SK-N-MC (cell line): ENCODE measurements around the gene HGD.
A peak's percentile ranks its signal among the peaks of the same experiment; 100 is the strongest.

Source experiments
- DNase-seq: peaks from one replicate; pipeline ENCODE4 v3.0.0-alpha.2; 2011; ENCODE audit warnings: low read depth, low spot score
- H3K27ac ChIP-seq: fragments of 200-600 bp; sonication (generic); 2 replicates; pipeline ENCODE4 v1.5.1; 2016; ENCODE audit warnings: mixed run types
- H3K36me3 ChIP-seq: fragments of 200-600 bp; sonication (generic); 2 replicates; pipeline ENCODE4 v1.6.1; 2017; ENCODE audit warnings: antibody characterized with exemption, low read length, mixed read lengths; ENCODE audit not compliant: insufficient read depth
- H3K4me3 ChIP-seq: fragments of 200-600 bp; sonication (generic); 2 replicates; pipeline ENCODE4 v1.5.1; 2016
- H3K9ac ChIP-seq: fragments of 200-600 bp; sonication (generic); 2 replicates; pipeline ENCODE4 v1.8.0; 2017; ENCODE audit warnings: mixed run types, mixed read lengths; ENCODE audit not compliant: insufficient read length
- H3K9me3 ChIP-seq: fragments of 200-600 bp; sonication (generic); 2 replicates; pipeline ENCODE4 v1.6.1; 2017; ENCODE audit warnings: low read depth, mild to moderate bottlenecking, antibody characterized with exemption, low read length, moderate library complexity, mixed read lengths
- EZH2 ChIP-seq: fragments of 200-600 bp; sonication (generic); IDR thresholded peaks from one replicate; pipeline ENCODE4 v1.6.1; 2017; ENCODE audit warnings: antibody characterized with exemption
- FOXP2 ChIP-seq: optimal IDR thresholded peaks from 2 replicates; pipeline ENCODE3; 2011; ENCODE audit warnings: mild to moderate bottlenecking, moderate library complexity; ENCODE audit not compliant: insufficient read depth; ENCODE audit errors: extremely low read length, control extremely low read depth
- POLR2AphosphoS5 ChIP-seq: IDR thresholded peaks from 2 replicates; pipeline ENCODE4 v1.6.1; 2012; ENCODE audit warnings: mild to moderate bottlenecking, low read depth, low read length, borderline replicate concordance

Gene HGD

GRCh38 chr3:120596116-120596852, 85.8 kb downstream of the HGD start, which contains the start of gene NDUFB4:
Gene NDUFB4, plus strand, starts transcription at chr3:120596336. Its CDS starts 24 bp downstream, at chr3:120596360.
- peak within 1 kb of the TSS; percentile 99 for H3K4me3 ChIP-seq
- H3K27ac ChIP-seq, result peak within 1 kb of the TSS; percentile 91
- DNase-seq, result peak; percentile 95
- peak within 1 kb of the TSS; percentile 99 for H3K9ac ChIP-seq
- TF ChIP-seq FOXP2, result no peak
- TF ChIP-seq EZH2, result no peak
- peak; percentile 94 for TF ChIP-seq POLR2AphosphoS5
- H3K9me3 ChIP-seq, result no peaks in the 10 kb centered on the region
- H3K36me3 ChIP-seq, result peaks cover 42% of the 10 kb centered on the region

DNA sequence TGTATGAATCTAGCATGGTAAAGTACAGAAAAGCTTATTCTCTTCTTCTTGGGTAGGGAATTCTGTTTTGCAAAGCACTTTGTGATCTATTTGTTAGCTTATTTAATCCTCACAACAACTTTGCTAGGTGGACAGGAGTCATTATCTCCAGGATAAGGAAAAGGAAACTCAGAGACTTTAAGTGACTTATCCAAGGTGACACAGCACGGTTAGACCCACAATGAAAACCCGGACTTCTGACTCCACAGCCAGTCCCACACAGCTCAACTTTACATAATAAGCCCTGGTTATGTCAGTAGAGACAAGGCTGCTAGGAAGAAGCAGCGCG, 86.3 kb downstream of the HGD start:
- DNase-seq, result no peak
- H3K9me3 ChIP-seq, result no peaks in the 10 kb centered on the region
- H3K27ac ChIP-seq, result no peak overlapping the region
- TF ChIP-seq EZH2 (no peak), FOXP2 (no peak), POLR2AphosphoS5 (no peak)
- H3K9ac ChIP-seq, result peak overlapping the region; percentile 58
- H3K36me3 ChIP-seq, result peaks cover 38% of the 10 kb centered on the region
- H3K4me3 ChIP-seq, result peak overlapping the region; percentile 99

- Histone ChIP-seq H3K36me3 (no peaks in the 10 kb centered on the region), H3K9me3 (no peaks in the 10 kb centered on the region), H3K9ac (no peak overlapping the region), H3K4me3 (no peak overlapping the region), H3K27ac (no peak overlapping the region)
- no peak for TF ChIP-seq POLR2AphosphoS5
- no peak for TF ChIP-seq FOXP2
- TF ChIP-seq EZH2, result no peak
- DNase-seq, result peak; percentile 14
These were observed 94.6 kb downstream of the HGD start for GRCh38 chr3:120587332-120587975.
